Kidney epithelial cell (primary cell): ENCODE measurements around the gene FOSB. TPM values are rescaled to one million over a fixed set of nuclear protein-coding genes. Genes with fewer than 3 reads are reported as not detected.

Experiments
- DNase-seq: peaks from one replicate; pipeline ENCODE4 v3.0.0-alpha.2; 2010; ENCODE audit warnings: low read depth
- H3K27me3 ChIP-seq: 2 replicates; pipeline ENCODE4 v1.6.0; 2011; ENCODE audit warnings: low read length; ENCODE audit not compliant: control insufficient read depth, insufficient read depth
- H3K36me3 ChIP-seq: 2 replicates; pipeline ENCODE4 v1.5.1; 2011; ENCODE audit warnings: low read length; ENCODE audit not compliant: control insufficient read depth, insufficient read depth
- H3K4me3 ChIP-seq: 2 replicates; pipeline ENCODE4 v1.5.1; 2011; ENCODE audit warnings: low read depth, mild to moderate bottlenecking, control low read depth, low read length
- total RNA-seq: library from RNA; depleted of rRNA; stranded (reverse); fragments of >200 nt; gene quantifications from 2 replicates; pipeline ENCODE4 v1.2.3, GENCODE V29; 2015
- TF ChIP-seq, protein P1 (sequence below): IDR thresholded peaks from 2 replicates; pipeline ENCODE4 v1.5.1; 2011; ENCODE audit warnings: mild to moderate bottlenecking, moderate library complexity, low read length, control low read depth, inconsistent platforms; ENCODE audit not compliant: insufficient read depth, poor library complexity, severe bottlenecking

Gene FOSB
- total RNA-seq, 1 donor from 2014 or later: 1.6 TPM

GRCh38 chr19:45497791-45498190 lies 30.0 kb downstream of the FOSB start:
- Histone ChIP-seq H3K36me3 (no peaks in the 10 kb centered on the region), H3K27me3 (peaks cover 26% of the 10 kb centered on the region), H3K4me3 (no peak overlapping the region)
- no peak for DNase-seq
- TF ChIP-seq, protein P1, sequence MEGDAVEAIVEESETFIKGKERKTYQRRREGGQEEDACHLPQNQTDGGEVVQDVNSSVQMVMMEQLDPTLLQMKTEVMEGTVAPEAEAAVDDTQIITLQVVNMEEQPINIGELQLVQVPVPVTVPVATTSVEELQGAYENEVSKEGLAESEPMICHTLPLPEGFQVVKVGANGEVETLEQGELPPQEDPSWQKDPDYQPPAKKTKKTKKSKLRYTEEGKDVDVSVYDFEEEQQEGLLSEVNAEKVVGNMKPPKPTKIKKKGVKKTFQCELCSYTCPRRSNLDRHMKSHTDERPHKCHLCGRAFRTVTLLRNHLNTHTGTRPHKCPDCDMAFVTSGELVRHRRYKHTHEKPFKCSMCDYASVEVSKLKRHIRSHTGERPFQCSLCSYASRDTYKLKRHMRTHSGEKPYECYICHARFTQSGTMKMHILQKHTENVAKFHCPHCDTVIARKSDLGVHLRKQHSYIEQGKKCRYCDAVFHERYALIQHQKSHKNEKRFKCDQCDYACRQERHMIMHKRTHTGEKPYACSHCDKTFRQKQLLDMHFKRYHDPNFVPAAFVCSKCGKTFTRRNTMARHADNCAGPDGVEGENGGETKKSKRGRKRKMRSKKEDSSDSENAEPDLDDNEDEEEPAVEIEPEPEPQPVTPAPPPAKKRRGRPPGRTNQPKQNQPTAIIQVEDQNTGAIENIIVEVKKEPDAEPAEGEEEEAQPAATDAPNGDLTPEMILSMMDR: no peak

DNA sequence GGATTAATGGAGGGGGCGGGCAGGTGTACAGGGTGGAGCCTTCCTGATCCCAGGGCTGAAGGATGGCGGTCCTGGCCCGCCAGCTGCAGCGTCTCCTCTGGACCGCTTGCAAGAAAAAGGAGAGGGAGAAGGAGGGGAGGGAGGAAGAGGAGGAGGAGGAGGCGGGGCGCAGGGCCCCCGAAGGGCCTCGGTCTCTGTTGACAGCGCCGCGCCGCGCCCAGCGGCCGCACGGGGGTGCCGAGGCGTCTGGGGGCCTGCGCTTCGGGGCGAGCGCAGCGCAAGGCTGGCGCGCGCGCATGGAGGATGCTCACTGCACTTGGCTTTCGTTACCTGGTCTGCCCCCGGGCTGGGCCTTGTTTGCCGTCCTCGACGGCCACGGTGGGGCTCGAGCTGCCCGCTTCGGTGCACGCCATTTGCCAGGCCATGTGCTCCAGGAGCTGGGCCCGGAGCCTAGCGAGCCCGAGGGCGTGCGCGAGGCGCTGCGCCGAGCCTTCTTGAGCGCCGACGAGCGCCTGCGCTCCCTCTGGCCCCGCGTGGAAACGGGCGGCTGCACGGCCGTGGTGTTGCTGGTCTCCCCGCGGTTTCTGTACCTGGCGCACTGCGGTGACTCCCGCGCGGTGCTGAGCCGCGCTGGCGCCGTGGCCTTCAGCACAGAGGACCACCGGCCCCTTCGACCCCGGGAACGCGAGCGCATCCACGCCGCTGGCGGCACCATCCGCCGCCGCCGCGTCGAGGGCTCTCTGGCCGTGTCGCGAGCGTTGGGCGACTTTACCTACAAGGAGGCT lies 30.8 kb downstream of the FOSB start, which contains the start of gene PPM1N:
TSS of gene PPM1N (plus strand) at position 33 of the 785 bp plus-strand sequence. CDS start at position 63, 30 bp downstream.
- H3K4me3 ChIP-seq: peak within 1 kb of the TSS; percentile 35
- DNase-seq: no peak
- peaks cover 26% of the 10 kb centered on the region for H3K27me3 ChIP-seq
- TF ChIP-seq, protein P1: no peak
- no peaks in the 10 kb centered on the region for H3K36me3 ChIP-seq

GRCh38 chr19:45499196-45500180 lies 31.7 kb downstream of the FOSB start:
- no peak overlapping the region for H3K4me3 ChIP-seq
- TF ChIP-seq, protein P1: no peak
- DNase-seq: no peak

DNA sequence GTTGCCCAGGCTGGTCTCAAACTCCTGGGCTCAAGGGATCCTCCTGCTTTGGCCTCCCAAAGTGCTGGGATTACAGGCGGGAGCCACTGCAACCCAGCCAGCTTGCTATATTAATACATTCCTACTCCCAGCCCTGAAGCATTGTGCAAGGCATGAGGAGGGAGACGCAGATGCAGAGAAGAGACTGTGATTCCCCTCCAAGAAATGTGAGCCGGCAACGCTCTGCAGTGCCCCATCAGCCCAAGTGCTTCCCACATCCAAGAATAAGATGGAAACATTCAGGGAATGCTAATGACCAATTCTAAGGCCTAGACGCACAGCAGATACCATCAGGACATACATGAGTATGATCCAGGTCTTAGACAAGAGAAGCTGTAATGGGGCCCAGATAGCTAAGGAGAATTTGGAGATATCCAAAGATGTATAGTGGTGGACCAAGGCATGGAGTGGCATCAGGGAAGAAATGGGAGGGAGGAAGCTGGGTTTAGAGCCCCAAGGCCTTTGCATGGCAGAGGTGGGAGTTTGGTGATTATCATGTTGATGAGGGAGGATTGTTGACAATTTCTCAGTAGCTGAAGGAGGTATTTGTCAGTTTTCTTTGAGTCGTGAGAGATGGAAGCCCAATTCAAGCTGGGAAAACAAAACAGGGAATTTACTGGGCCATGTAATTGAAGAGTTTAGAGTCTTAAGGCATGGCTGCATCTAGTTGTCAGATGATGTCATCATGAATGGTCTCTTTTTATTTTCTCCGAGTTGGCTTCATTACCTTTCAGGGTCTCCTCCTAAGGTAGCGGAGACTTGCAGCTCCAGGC lies 33.3 kb downstream of the FOSB start:
- DNase-seq: no peak
- Histone ChIP-seq H3K4me3 (no peak overlapping the region), H3K27me3 (peaks cover 26% of the 10 kb centered on the region), H3K36me3 (no peaks in the 10 kb centered on the region)
- TF ChIP-seq, protein P1: no peak

More at GRCh38 chr19:45499196-45500180, 31.7 kb downstream of the FOSB start:
- H3K27me3 ChIP-seq: peaks cover 26% of the 10 kb centered on the region
- no peaks in the 10 kb centered on the region for H3K36me3 ChIP-seq

DNA sequence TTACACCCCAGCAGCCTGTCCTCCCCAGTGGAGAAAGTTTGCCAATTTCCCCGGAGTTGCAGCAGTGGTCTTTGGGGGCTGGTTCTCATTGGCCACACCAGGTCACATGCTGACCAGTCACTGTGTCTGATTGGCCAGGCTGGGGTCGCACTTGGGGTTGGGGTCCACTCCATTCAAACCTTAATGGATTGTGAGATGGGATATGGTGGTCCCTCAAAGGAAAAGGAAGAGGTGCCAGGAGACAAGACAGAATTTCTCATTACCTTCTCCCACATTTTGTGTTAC lies 33.9 kb downstream of the FOSB start:
- TF ChIP-seq, protein P1: no peak
- peaks cover 26% of the 10 kb centered on the region for H3K27me3 ChIP-seq
- DNase-seq: no peak
- H3K36me3 ChIP-seq: no peaks in the 10 kb centered on the region
- no peak overlapping the region for H3K4me3 ChIP-seq
